Left lung (tissue), 10 donors: ENCODE data around the gene RGL1. TPM values are rescaled to one million over a fixed set of nuclear protein-coding genes. Genes with fewer than 3 reads are reported as not detected.

ENCODE experiments used
- ATAC-seq: fragments of 200-7000 bp; cut with Tn5 transposase; one replicate; pipeline ENCODE4 v1.9.1; 2020; ENCODE audit warnings: moderate library complexity
- DNase-seq, 4 donors: peaks; one replicate each; pipeline ENCODE4 v3.0.0-alpha.2; 2013 to 2020
- H3K27ac ChIP-seq, 2 donors: fragments of 200-600 bp; sonication (generic) in 1 of 2; one replicate each; pipeline versions ENCODE4 v1.5.0 to v1.8.0; 2020 to 2021
- H3K27me3 ChIP-seq, 2 donors: fragments of 200-600 bp; sonication (generic) in 1 of 2; one replicate each; pipeline versions ENCODE4 v1.5.0 to v1.8.0; 2020 to 2021
- H3K36me3 ChIP-seq, 2 donors: fragments of 200-600 bp; sonication (generic) in 1 of 2; one replicate each; pipeline versions ENCODE4 v1.5.0 to v1.8.0; 2020 to 2021
- H3K4me1 ChIP-seq, 2 donors: fragments of 200-600 bp; one replicate each; pipeline ENCODE4 v1.8.0; 2021
- H3K4me3 ChIP-seq, 2 donors: fragments of 200-600 bp; sonication (generic) in 1 of 2; one replicate each; pipeline versions ENCODE4 v1.5.0 to v1.8.0; 2020 to 2021; ENCODE audit warnings: mild to moderate bottlenecking in 1 of 2
- H3K9me3 ChIP-seq, 2 donors: fragments of 200-600 bp; sonication (generic) in 1 of 2; one replicate each; pipeline versions ENCODE4 v1.5.0 to v1.8.0; 2020 to 2021
- intact Hi-C, 2 donors: fragments of 100-400 bp; cut with DNase I; formaldehyde crosslinking; loops; one replicate each; pipeline versions ENCODE4 v1.11.2 to v1.14.2; 2022
- polyA plus RNA-seq, 6 donors: library from polyadenylated mRNA; unstranded; fragments of 120-200 nt; gene quantifications; one replicate each; pipeline ENCODE4 v1.2.1, GENCODE V29; 2013; ENCODE audit not compliant: insufficient read length in 6 of 6
- total RNA-seq, 2 donors: library from RNA; stranded (reverse); fragmentation: NEBNext Ultra II Directional; extraction: Animal tissue kit (Norgen Biotek cat#: 25700); gene quantifications; one replicate each; pipeline ENCODE4 v1.2.1, GENCODE V29; 2021
- TF ChIP-seq, protein P1 (sequence below), 2 donors: fragments of 200-600 bp; sonication (generic) in 1 of 2; IDR thresholded peaks; one replicate each; pipeline versions ENCODE4 v1.5.0 to v1.8.0; 2021; ENCODE audit warnings: antibody characterized with exemption in 2 of 2
- donor health status: DM: no; HTN: yes; CAD: no.
- donor health status: DM: no; HTN: no; CAD: no.

The RGL1 gene
- total and polyA plus RNA-seq, 8 donors: 33.7 to 52.6 (median 40.9) TPM

DNA sequence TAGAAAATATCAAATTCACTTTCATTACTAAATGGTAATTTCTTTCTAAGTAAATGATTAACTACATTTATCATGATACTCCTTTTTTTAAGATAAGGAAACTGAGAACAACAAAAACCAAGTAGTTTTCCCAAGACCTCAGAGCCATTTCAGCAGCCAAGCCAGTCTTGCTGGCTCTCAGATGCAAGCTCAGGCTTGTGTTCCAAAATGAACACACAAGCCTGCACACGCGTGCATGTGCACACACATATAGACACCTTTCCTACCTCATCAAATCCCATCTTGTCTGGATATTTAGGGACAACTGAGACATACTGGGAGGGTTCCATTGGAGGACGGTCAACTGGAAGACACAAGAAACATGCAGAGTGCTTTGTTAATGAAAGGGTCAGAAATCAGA lies 149.6 kb downstream of the RGL1 start:
- intact Hi-C loops: no loop called here
- no peak overlapping the region for H3K4me3 ChIP-seq
- DNase-seq: no peak

DNA sequence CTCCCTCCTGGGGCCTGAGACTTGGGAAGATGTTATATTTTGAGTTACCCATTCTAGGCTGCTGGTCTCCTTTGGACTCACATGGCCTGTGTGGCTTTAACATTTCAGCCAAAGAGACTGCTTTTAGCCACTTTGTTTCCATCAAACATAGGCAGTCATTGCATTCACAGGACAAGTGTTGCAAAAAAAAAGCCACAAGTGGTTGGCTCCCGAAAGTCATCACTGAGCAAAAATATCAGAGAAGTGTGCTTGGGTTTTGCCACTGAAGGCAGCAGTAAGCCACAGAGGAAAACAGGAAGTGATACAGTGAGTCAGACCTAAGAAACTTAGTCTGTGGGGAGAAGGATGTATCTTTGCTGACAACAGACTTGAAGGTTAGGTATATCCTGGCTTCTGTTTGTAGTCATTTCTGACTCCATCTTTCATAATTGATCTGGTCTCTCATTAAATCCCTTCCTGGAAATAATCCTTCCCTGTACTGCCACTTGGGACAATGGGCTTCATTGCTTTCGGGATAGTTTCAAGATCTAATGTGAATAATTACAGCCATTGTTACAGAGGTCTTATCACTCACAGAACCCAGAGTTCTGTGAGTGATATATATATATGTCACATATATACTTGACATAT lies 151.8 kb downstream of the RGL1 start:
- Histone ChIP-seq H3K9me3 (no peaks in the 10 kb centered on the region), H3K36me3 (no peaks in the 10 kb centered on the region), H3K27me3 (no peaks in the 10 kb centered on the region), H3K4me3 (no peak overlapping the region), H3K27ac (peak overlapping the region; percentile 34 to 51), H3K4me1 (peaks cover 0 to 21% of the 10 kb centered on the region in 2 donors)
- no peak for DNase-seq
- TF ChIP-seq, protein P1, sequence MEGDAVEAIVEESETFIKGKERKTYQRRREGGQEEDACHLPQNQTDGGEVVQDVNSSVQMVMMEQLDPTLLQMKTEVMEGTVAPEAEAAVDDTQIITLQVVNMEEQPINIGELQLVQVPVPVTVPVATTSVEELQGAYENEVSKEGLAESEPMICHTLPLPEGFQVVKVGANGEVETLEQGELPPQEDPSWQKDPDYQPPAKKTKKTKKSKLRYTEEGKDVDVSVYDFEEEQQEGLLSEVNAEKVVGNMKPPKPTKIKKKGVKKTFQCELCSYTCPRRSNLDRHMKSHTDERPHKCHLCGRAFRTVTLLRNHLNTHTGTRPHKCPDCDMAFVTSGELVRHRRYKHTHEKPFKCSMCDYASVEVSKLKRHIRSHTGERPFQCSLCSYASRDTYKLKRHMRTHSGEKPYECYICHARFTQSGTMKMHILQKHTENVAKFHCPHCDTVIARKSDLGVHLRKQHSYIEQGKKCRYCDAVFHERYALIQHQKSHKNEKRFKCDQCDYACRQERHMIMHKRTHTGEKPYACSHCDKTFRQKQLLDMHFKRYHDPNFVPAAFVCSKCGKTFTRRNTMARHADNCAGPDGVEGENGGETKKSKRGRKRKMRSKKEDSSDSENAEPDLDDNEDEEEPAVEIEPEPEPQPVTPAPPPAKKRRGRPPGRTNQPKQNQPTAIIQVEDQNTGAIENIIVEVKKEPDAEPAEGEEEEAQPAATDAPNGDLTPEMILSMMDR (IDR thresholded peaks at IDR 0.05): no peak
- ATAC-seq: peak; percentile 92
- intact Hi-C loops: no loop called here

More for the DNA sequence above, 149.6 kb downstream of the RGL1 start:
- no peaks in the 10 kb centered on the region for H3K27me3 ChIP-seq
- no peaks in the 10 kb centered on the region for H3K36me3 ChIP-seq
- no peak for ATAC-seq
- TF ChIP-seq, protein P1 (IDR thresholded peaks at IDR 0.05): no peak
- H3K27ac ChIP-seq: no peak overlapping the region
- no peaks in the 10 kb centered on the region for H3K9me3 ChIP-seq
- peaks cover 0 to 21% of the 10 kb centered on the region in 2 donors for H3K4me1 ChIP-seq

DNA sequence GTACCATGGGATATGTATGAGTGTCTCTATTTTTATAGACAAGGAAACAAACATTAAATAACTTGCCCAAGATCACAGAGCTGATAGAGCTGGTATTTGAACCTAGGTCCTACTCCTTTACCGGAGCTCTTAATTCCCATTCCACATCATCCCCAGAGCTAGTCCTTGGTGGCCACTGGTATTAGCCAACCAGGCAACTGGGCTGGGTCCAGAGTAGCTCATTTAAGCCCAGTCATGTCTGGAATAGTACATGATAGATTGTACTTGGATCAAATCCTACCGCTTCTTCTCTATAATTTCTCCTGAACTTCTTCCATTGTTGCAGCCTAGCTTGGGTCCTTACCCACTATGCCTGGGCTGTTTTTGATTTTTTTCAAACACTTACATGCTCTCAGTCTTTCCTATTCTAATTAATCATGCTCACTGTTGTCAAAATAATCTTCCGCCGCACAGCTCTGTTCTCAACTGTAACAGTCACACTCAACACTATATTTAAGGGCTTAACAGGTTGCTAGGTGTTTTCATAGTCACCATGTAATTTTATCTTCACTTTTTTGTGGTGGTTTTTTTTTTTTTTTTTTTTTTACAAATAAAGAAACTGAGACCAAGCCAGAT lies 152.4 kb downstream of the RGL1 start:
- ATAC-seq: no peak
- Histone ChIP-seq H3K36me3 (no peaks in the 10 kb centered on the region), H3K4me3 (no peak overlapping the region), H3K27ac (peak overlapping the region; percentile 34 to 51), H3K9me3 (no peaks in the 10 kb centered on the region), H3K27me3 (no peaks in the 10 kb centered on the region), H3K4me1 (peaks cover 0 to 21% of the 10 kb centered on the region in 2 donors)
- DNase-seq: no peak
- intact Hi-C loops: no loop called here
- TF ChIP-seq, protein P1 (IDR thresholded peaks at IDR 0.05): no peak

DNA sequence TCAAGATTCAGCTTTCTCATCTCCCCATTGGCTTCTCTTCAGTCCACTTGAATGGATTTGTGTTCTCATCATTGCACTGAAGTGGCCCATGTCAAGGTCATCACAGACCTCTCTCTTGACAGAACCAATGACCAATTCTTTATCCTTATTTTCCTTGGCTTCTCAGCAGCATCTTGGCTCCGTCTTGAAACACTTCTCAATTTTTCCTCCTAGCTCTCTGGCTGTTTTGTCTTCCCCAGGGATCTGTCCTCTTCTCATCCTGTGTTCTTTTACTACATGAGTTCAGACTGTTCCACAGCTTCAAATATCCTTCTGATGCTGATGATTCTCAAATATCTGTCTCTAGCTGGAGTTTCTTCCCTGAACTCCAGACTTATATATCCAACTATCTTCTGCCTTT lies 154.0 kb downstream of the RGL1 start:
- H3K36me3 ChIP-seq: no peaks in the 10 kb centered on the region
- no peak for DNase-seq
- peaks cover 0 to 21% of the 10 kb centered on the region in 2 donors for H3K4me1 ChIP-seq
- intact Hi-C loops: no loop called here
- TF ChIP-seq, protein P1 (IDR thresholded peaks at IDR 0.05): no peak
- ATAC-seq: no peak
- H3K27ac ChIP-seq: no peak overlapping the region
- no peaks in the 10 kb centered on the region for H3K27me3 ChIP-seq
- H3K9me3 ChIP-seq: no peaks in the 10 kb centered on the region
- no peak overlapping the region for H3K4me3 ChIP-seq

DNA sequence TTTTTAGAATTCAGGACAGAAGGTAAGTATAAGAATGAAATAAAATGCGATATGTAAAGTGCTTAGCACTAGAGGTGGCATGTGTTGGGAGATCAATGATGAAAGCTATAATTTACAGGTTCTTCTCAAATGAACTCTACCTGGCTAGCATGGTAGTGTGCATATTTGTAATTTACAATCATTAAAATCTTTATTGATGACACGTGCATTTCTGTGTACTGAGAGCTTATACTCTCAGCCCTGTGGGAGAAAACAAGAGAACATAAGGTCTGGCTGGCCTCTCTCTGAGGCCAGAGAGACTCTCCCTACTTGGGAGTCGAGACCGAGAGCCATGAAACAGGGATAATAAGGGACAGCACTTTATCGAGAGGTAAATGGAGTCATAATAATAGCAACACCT lies 156.2 kb downstream of the RGL1 start:
- Histone ChIP-seq H3K4me3 (no peak overlapping the region), H3K4me1 (peaks cover 0 to 13% of the 10 kb centered on the region in 2 donors), H3K9me3 (no peaks in the 10 kb centered on the region), H3K27me3 (no peaks in the 10 kb centered on the region), H3K27ac (no peak overlapping the region), H3K36me3 (no peaks in the 10 kb centered on the region)
- ATAC-seq: no peak
- TF ChIP-seq, protein P1 (IDR thresholded peaks at IDR 0.05): no peak
- intact Hi-C loops: no loop called here
- DNase-seq: no peak
